H9 (cell line): ENCODE data around the gene ABCA7. TPM values are rescaled to one million over a fixed set of nuclear protein-coding genes. Genes with fewer than 3 reads are reported as not detected.
A peak's percentile ranks its signal among the peaks of the same experiment; 100 is the strongest.

Source experiments
- DNase-seq: peaks from one replicate; pipeline ENCODE4 v3.0.0-alpha.2; 2017
- H2AFZ ChIP-seq: one replicate; pipeline ENCODE4 v1.6.1; 2013; ENCODE audit warnings: mild to moderate bottlenecking, low read length, control low read depth, moderate library complexity
- H2AK5ac ChIP-seq: 2 replicates; pipeline ENCODE4 v1.6.1; 2013; ENCODE audit warnings: low read length, control low read depth, mixed read lengths; ENCODE audit not compliant: insufficient read length
- H2BK120ac ChIP-seq: one replicate; pipeline ENCODE4 v1.6.1; 2013; ENCODE audit warnings: low read depth, mild to moderate bottlenecking, low read length, control low read depth, inconsistent platforms; ENCODE audit not compliant: poor library complexity, severe bottlenecking
- H2BK12ac ChIP-seq: 2 replicates; pipeline ENCODE4 v1.6.1; 2013; ENCODE audit warnings: low read length, control low read depth, mixed read lengths, low read depth; ENCODE audit not compliant: insufficient read length
- H2BK15ac ChIP-seq: 2 replicates; pipeline ENCODE4 v1.6.1; 2013; ENCODE audit warnings: low read depth, low read length, control low read depth
- H2BK20ac ChIP-seq: one replicate; pipeline ENCODE4 v1.6.1; 2013; ENCODE audit warnings: low read depth, mild to moderate bottlenecking, low read length, control low read depth, inconsistent platforms; ENCODE audit not compliant: poor library complexity, severe bottlenecking
- H2BK5ac ChIP-seq: 2 replicates; pipeline ENCODE4 v1.6.1; 2013; ENCODE audit warnings: low read length, control low read depth, mixed read lengths; ENCODE audit not compliant: insufficient read length
- H3K14ac ChIP-seq: 2 replicates; pipeline ENCODE4 v1.6.1; 2013; ENCODE audit warnings: low read length, control low read depth; ENCODE audit not compliant: insufficient read depth
- H3K18ac ChIP-seq: 2 replicates; pipeline ENCODE4 v1.6.1; 2013; ENCODE audit warnings: low read depth, mild to moderate bottlenecking, mixed read lengths, low read length, control low read depth; ENCODE audit not compliant: insufficient read length
- H3K23ac ChIP-seq: 2 replicates; pipeline ENCODE4 v1.6.1; 2013; ENCODE audit warnings: low read length, control low read depth, mixed read lengths, low read depth; ENCODE audit not compliant: insufficient read length
- H3K23me2 ChIP-seq: 2 replicates; pipeline ENCODE4 v1.6.1; 2013; ENCODE audit warnings: low read depth, mild to moderate bottlenecking, mixed read lengths, low read length, control low read depth; ENCODE audit not compliant: insufficient read length, poor library complexity, severe bottlenecking
- H3K27ac ChIP-seq: 2 replicates; pipeline ENCODE4 v1.5.1; 2013; ENCODE audit warnings: low read length, control low read depth, mixed read lengths, low read depth; ENCODE audit not compliant: insufficient read length
- H3K27me3 ChIP-seq: 2 replicates; pipeline ENCODE4 v1.6.1; 2013; ENCODE audit warnings: low read length, control low read depth, inconsistent platforms; ENCODE audit not compliant: insufficient read depth
- H3K4ac ChIP-seq: 2 replicates; pipeline ENCODE4 v1.6.1; 2013; ENCODE audit warnings: low read depth, mild to moderate bottlenecking, control low read depth, inconsistent platforms, low read length, moderate library complexity
- H3K4me1 ChIP-seq: 2 replicates; pipeline ENCODE4 v1.6.1; 2013; ENCODE audit warnings: low read length, control low read depth, inconsistent platforms; ENCODE audit not compliant: insufficient read depth
- H3K4me2 ChIP-seq: 2 replicates; pipeline ENCODE4 v1.6.1; 2013; ENCODE audit warnings: low read length, control low read depth, mixed read lengths; ENCODE audit not compliant: insufficient read length, insufficient read depth
- H3K56ac ChIP-seq: 2 replicates; pipeline ENCODE4 v1.6.1; 2013; ENCODE audit warnings: low read depth, mild to moderate bottlenecking, mixed read lengths, low read length, control low read depth; ENCODE audit not compliant: insufficient read length
- H3K79me1 ChIP-seq: 2 replicates; pipeline ENCODE4 v1.6.1; 2013; ENCODE audit warnings: low read depth, mild to moderate bottlenecking, moderate library complexity, low read length, control low read depth, inconsistent platforms; ENCODE audit not compliant: insufficient read depth, poor library complexity, severe bottlenecking
- H3K79me2 ChIP-seq: 2 replicates; pipeline ENCODE4 v1.6.1; 2013; ENCODE audit warnings: low read length, control low read depth, inconsistent platforms; ENCODE audit not compliant: insufficient read depth
- H3K9ac ChIP-seq: 2 replicates; pipeline ENCODE4 v1.6.1; 2013; ENCODE audit warnings: low read length, control low read depth, mixed read lengths; ENCODE audit not compliant: insufficient read length; ENCODE audit errors: extremely low read depth
- H3K9me3 ChIP-seq: one replicate; pipeline ENCODE4 v1.6.1; 2013; ENCODE audit warnings: low read depth, low read length, inconsistent platforms; ENCODE audit not compliant: control insufficient read depth
- H3T11ph ChIP-seq: one replicate; pipeline ENCODE4 v1.6.1; 2013; ENCODE audit warnings: mild to moderate bottlenecking, low read length, control low read depth, inconsistent platforms
- H4K20me1 ChIP-seq: one replicate; pipeline ENCODE4 v1.6.1; 2013; ENCODE audit not compliant: control insufficient read depth, insufficient read length, insufficient read depth
- H4K5ac ChIP-seq: 2 replicates; pipeline ENCODE4 v1.6.1; 2013; ENCODE audit warnings: low read depth, mild to moderate bottlenecking, mixed read lengths, low read length, control low read depth; ENCODE audit not compliant: insufficient read length
- H4K8ac ChIP-seq: replicated peaks from 2 replicates; pipeline ENCODE4 v1.6.1; 2013; ENCODE audit warnings: low read length, control low read depth, mixed read lengths, low read depth; ENCODE audit not compliant: insufficient read length
- H4K91ac ChIP-seq: 2 replicates; pipeline ENCODE4 v1.6.1; 2013; ENCODE audit warnings: low read depth, mild to moderate bottlenecking, moderate library complexity, mixed read lengths, low read length, control low read depth; ENCODE audit not compliant: insufficient read length
- H3K27ac Mint-ChIP-seq, 3 experiments: 2 replicates in 2 of 3; 3 replicates in 1 of 3; pipeline ENCODE4 v1.8.0; 2020 to 2021; ENCODE audit warnings: mixed read lengths in 3 of 3, mild to moderate bottlenecking in 1 of 3, moderate library complexity in 1 of 3
- H3K27me3 Mint-ChIP-seq: 2 replicates; pipeline ENCODE4 v1.8.0; 2021; ENCODE audit warnings: low read depth, mild to moderate bottlenecking, moderate library complexity, mixed read lengths
- H3K36me3 Mint-ChIP-seq, 3 experiments: 2 replicates in 2 of 3; 3 replicates in 1 of 3; pipeline ENCODE4 v1.8.0; 2020 to 2021; ENCODE audit warnings: low read depth in 3 of 3, mixed read lengths in 3 of 3; ENCODE audit not compliant: insufficient read depth in 1 of 3
- H3K4me1 Mint-ChIP-seq, 2 experiments: 2 replicates each; pipeline ENCODE4 v1.8.0; 2020; ENCODE audit warnings: mixed read lengths in 2 of 2
- H3K4me3 Mint-ChIP-seq, 2 experiments: 2 replicates in 1 of 2; 3 replicates in 1 of 2; pipeline ENCODE4 v1.8.0; 2020 to 2021; ENCODE audit warnings: mild to moderate bottlenecking in 2 of 2, mixed read lengths in 2 of 2, moderate library complexity in 1 of 2
- H3K9me3 Mint-ChIP-seq, 2 experiments: 2 replicates in 1 of 2; 3 replicates in 1 of 2; pipeline ENCODE4 v1.8.0; 2020; ENCODE audit warnings: mild to moderate bottlenecking in 2 of 2, mixed read lengths in 2 of 2, moderate library complexity in 1 of 2
- WGBS: extraction: QIAGEN DNeasy Blood & Tissue Kit; methylation state at CpG from one replicate; pipeline ENCODE4 v1.1.7; 2013; ENCODE audit warnings: missing lambda C conversion rate, low lambda C conversion rate, mixed read lengths; ENCODE audit not compliant: insufficient read length; ENCODE audit errors: extremely low coverage; 5-methylcytosine and 5-hydroxymethylcytosine counted together
- total RNA-seq: library from RNA; stranded (reverse); gene quantifications from 2 replicates; pipeline ENCODE4 v1.2.1, GENCODE V29; 2021
- TF ChIP-seq, protein P1 (sequence below): fragments of 200-600 bp; sonication (generic); conservative IDR thresholded peaks from 3 replicates; pipeline ENCODE4 v1.8.0; 2021; ENCODE audit warnings: antibody characterized with exemption, mild to moderate bottlenecking

ABCA7 gene
- total RNA-seq, 1 experiment from 2014 or later: 34.6 TPM

DNA sequence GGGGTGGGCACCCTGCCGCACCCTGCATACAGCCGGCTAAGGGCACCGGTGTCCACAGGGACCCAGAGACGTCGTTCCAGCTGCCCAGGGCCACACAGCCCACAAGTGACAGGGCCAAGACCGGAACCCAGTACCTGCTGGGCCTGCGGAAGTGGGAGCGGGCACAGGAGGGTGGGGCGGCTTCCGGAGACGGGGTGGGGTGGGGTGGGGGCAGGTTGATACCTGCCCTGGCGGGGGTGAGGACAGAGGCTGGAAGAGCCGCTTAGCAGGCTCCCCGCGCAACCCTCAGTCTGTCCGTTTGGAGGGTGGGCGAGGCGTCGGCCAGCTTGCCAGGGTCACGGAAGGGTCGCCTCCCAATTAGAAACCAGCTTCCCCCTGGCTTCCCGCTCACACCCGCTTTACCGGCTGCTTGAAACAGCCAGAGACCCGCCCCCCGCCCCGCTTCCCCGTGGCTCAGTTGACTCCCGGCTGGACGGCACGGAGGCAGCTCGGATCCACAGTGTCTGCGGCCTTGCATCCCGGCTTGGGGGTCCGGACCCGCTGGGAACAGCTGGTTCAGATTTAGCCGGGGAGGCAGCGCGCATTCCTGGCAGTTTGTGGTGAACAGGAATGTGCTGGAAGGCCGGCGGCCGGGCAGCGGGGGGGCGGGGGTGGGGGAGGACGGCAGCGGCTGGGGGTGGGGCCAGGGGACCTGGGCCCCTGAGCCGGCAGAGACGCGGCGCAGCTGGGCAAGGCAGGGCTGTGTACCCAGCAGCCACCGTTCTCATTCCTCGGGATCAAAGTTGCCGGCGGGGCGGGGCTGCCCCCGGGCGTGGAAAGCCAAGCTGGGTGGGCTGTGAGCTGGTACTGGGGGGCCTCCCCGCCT, 11.6 kb upstream of the ABCA7 start:
- Histone ChIP-seq H2BK12ac (no peak overlapping the region), H3K4me1 (no peaks in the 10 kb centered on the region), H4K5ac (no peak overlapping the region), H2BK20ac (no peak overlapping the region), H3T11ph (no peak overlapping the region), H2BK120ac (no peak overlapping the region), H3K27me3 (no peaks in the 10 kb centered on the region), H3K4me2 (peak overlapping the region; percentile 90), H2AFZ (no peak overlapping the region), H3K14ac (peak overlapping the region; percentile 85), H3K56ac (no peak overlapping the region), H3K4ac (no peak overlapping the region), H3K27ac (no peak overlapping the region), H4K20me1 (no peaks in the 10 kb centered on the region), H3K79me2 (peaks cover 15% of the 10 kb centered on the region; the same call in 1 of the 2 replicates), H3K23me2 (peaks cover 16% of the 10 kb centered on the region), H2AK5ac (no peak overlapping the region), H2BK15ac (no peak overlapping the region), H3K9me3 (no peaks in the 10 kb centered on the region), H4K91ac (no peak overlapping the region), H3K18ac (peak overlapping the region; percentile 100), H4K8ac (no peak overlapping the region), H3K23ac (no peak overlapping the region), H3K9ac (peak overlapping the region; percentile 42), H3K79me1 (peaks cover 7% of the 10 kb centered on the region), H2BK5ac (no peak overlapping the region)
- Mint-ChIP-seq H3K9me3 (no peaks in the 10 kb centered on the region), H3K4me1 (peaks cover 4 to 22% of the 10 kb centered on the region in 2 experiments; a peak in 3 of 4 replicates), H3K27ac (peak overlapping the region in 2 of 3 experiments; percentile 39 to 76; a peak in 1 of 7 replicates), H3K36me3 (peaks cover 23 to 33% (median 32%) of the 10 kb centered on the region in 3 experiments; a peak in 6 of 7 replicates), H3K4me3 (peak overlapping the region; percentile 86 to 91), H3K27me3 (no peaks in the 10 kb centered on the region; the same call in 1 of the 2 replicates)
- DNase-seq: peak; percentile 77
- TF ChIP-seq, protein P1, sequence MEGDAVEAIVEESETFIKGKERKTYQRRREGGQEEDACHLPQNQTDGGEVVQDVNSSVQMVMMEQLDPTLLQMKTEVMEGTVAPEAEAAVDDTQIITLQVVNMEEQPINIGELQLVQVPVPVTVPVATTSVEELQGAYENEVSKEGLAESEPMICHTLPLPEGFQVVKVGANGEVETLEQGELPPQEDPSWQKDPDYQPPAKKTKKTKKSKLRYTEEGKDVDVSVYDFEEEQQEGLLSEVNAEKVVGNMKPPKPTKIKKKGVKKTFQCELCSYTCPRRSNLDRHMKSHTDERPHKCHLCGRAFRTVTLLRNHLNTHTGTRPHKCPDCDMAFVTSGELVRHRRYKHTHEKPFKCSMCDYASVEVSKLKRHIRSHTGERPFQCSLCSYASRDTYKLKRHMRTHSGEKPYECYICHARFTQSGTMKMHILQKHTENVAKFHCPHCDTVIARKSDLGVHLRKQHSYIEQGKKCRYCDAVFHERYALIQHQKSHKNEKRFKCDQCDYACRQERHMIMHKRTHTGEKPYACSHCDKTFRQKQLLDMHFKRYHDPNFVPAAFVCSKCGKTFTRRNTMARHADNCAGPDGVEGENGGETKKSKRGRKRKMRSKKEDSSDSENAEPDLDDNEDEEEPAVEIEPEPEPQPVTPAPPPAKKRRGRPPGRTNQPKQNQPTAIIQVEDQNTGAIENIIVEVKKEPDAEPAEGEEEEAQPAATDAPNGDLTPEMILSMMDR: no peak
- no CpG with 5 or more reads among the region's 58 CpGs for WGBS
